ENCODE results near the gene USP48.

GRCh38 chr1:21778405-21778727, 4.6 kb downstream of the USP48 start:
- no peak for TF ChIP-seq CTCF (IDR thresholded peaks at IDR 0.05)
- no peak for TF ChIP-seq RAD21 (conservative IDR thresholded peaks at IDR 0.05 in 1 of 2, IDR thresholded peaks at IDR 0.05 in 1 of 2)
- TF ChIP-seq JUN (IDR thresholded peaks at IDR 0.05): no peak
- no peak for TF ChIP-seq CHD2 (IDR thresholded peaks at IDR 0.05; ENCODE audit: low read length, partially characterized antibody)
- no peak for TF ChIP-seq EP300 (IDR thresholded peaks at IDR 0.05)
- TF ChIP-seq RARB (CRISPR knock-in tag; IDR thresholded peaks at IDR 0.05): no peak
- TF ChIP-seq HOXA7 (CRISPR knock-in tag; IDR thresholded peaks at IDR 0.05): no peak
- no peak for TF ChIP-seq KDM1A (IDR thresholded peaks at IDR 0.05; ENCODE audit: low read depth)
- TF ChIP-seq PBX3 (IDR thresholded peaks at IDR 0.05): no peak
